ENCODE results near the gene CCDC85C. TPM values are rescaled to one million over a fixed set of nuclear protein-coding genes. Genes with fewer than 3 reads are reported as not detected.
A peak's percentile ranks its signal among the peaks of the same experiment; 100 is the strongest.

The CCDC85C gene
- total and polyA plus RNA-seq, 2 of the 8 experiments (the other 6 are each of a cell fraction or from before 2014, with no cell fraction given) = 16.8 to 35.8 TPM

- Histone ChIP-seq H4K20me1 (replicated peaks in 1 of 2; ENCODE audit: control insufficient read depth in 1 of 2, insufficient read depth in 2 of 2, low read length in 2 of 2) (peaks cover 3 to 18% of the 10 kb centered on the region in 2 experiments), H3K79me2 (ENCODE audit: control insufficient read depth in 1 of 2, insufficient read depth in 2 of 2, low read length in 2 of 2) (peaks cover 0 to 54% of the 10 kb centered on the region in 2 experiments; a peak in 2 of 4 replicates)
- TF ChIP-seq TCF12 (IDR thresholded peaks at IDR 0.05; ENCODE audit: low read depth, low read length) (no peak), SP4 (IDR thresholded peaks at IDR 0.05; ENCODE audit: low read length) (no peak), E2F6 (IDR thresholded peaks at IDR 0.05) (no peak), ATF2 (IDR thresholded peaks at IDR 0.05; ENCODE audit: low read length) (no peak), CBX5 (IDR thresholded peaks at IDR 0.05; ENCODE audit: low read depth, low read length) (no peak), TAF1 (IDR thresholded peaks at IDR 0.05; ENCODE audit: low read depth, low read length) (no peak), POLR2AphosphoS5 (IDR thresholded peaks at IDR 0.05; ENCODE audit: low read depth, low read length) (no peak)
These were observed 54.3 kb downstream of the CCDC85C start for GRCh38 chr14:99549684-99550083.

More at GRCh38 chr14:99549684-99550083, 54.3 kb downstream of the CCDC85C start:
- DNase-seq (ENCODE audit: low read depth in 1 of 2, low spot score in 2 of 2) = no peak
- CTCF ChIA-PET (ENCODE audit: partially characterized antibody) = interaction anchor here (1.0 to 2.0 kb wide), 5 partner anchors 9 to 79 kb away, joined by 3 to 5 read pairs (median 4); no protein-coding TSS in a partner anchor
- H3K4me3 ChIP-seq (ENCODE audit: extremely low read depth in 1 of 4, insufficient read depth in 2 of 4, low read depth in 3 of 4, low read length in 4 of 4) = no peak overlapping the region
- no peak for FAIRE-seq
- H4K8ac ChIP-seq (ENCODE audit: extremely low read depth, insufficient read depth, low read length) = no peak overlapping the region
- H3K23ac ChIP-seq (ENCODE audit: insufficient read length) = no peak overlapping the region
- H3K9me3 ChIP-seq (ENCODE audit: insufficient read depth in 2 of 2, low read depth in 1 of 2, low read length in 1 of 2) = no peaks in the 10 kb centered on the region
- H2BK5ac ChIP-seq (ENCODE audit: low read depth, low read length) = 0 out of 2 replicates have a peak overlapping the region, but pooled peaks have one; percentile 30
- peaks cover 29% of the 10 kb centered on the region for H3K79me1 ChIP-seq (ENCODE audit: low read depth, low read length)
- peak overlapping the region; percentile 71; the same call in 1 of the 2 replicates for H3K18ac ChIP-seq (ENCODE audit: extremely low read depth, low read length)
- H3K27me3 ChIP-seq (replicated peaks in 1 of 4; ENCODE audit: control insufficient read depth in 3 of 4, extremely low read depth in 1 of 4, insufficient read depth in 3 of 4, low read length in 3 of 4) = no peaks in the 10 kb centered on the region
- H3K23me2 ChIP-seq (ENCODE audit: low read depth, low read length) = peaks cover 2% of the 10 kb centered on the region; the same call in 1 of the 2 replicates
- no peak overlapping the region for H2AFZ ChIP-seq (ENCODE audit: low read length)
- H3K4ac ChIP-seq (replicated peaks; ENCODE audit: insufficient read length, low read depth, low read length) = no peak overlapping the region
- no peak overlapping the region for H2BK120ac ChIP-seq (replicated peaks; ENCODE audit: low read depth, low read length)
- H2BK20ac ChIP-seq (ENCODE audit: low read length) = 0 out of 2 replicates have a peak overlapping the region, but pooled peaks have one; percentile 48
- H3K4me2 ChIP-seq (ENCODE audit: insufficient read depth in 1 of 2, low read depth in 2 of 2, low read length in 2 of 2) = no peak overlapping the region
- H3K4me1 ChIP-seq (replicated peaks in 1 of 4; ENCODE audit: control insufficient read depth in 3 of 4, insufficient read depth in 4 of 4, low read length in 3 of 4) = peaks cover 8 to 21% (median 13%) of the 10 kb centered on the region in 4 experiments; a peak in 6 of 7 replicates
- H2AK5ac ChIP-seq (ENCODE audit: low read depth, low read length) = 0 out of 2 replicates have a peak overlapping the region, but pooled peaks have one; percentile 40
- no peak overlapping the region for H3K56ac ChIP-seq (replicated peaks; ENCODE audit: insufficient read length, low read depth, low read length)
- no peak overlapping the region for H3K27ac ChIP-seq (ENCODE audit: low read depth, low read length)
- no peak overlapping the region for H3K14ac ChIP-seq (ENCODE audit: insufficient read length)
- H3K9ac ChIP-seq (replicated peaks in 1 of 4; ENCODE audit: extremely low read depth in 1 of 4, low read depth in 3 of 4, low read length in 3 of 4) = no peak overlapping the region
- peak overlapping the region; percentile 19; the same call in 1 of the 2 replicates for H2BK12ac ChIP-seq (ENCODE audit: low read depth, low read length)
- WGBS, 2 experiments (ENCODE audit: extremely low coverage in 1 of 2, insufficient coverage in 1 of 2, insufficient read length in 1 of 2, insufficient replicate concordance in 2 of 2, low coverage in 1 of 2, low lambda C conversion rate in 2 of 2, missing lambda C conversion rate in 1 of 2) = 79% methylated on average over 10 of the region's 10 CpGs; no CpG with 5 or more reads in 1 of the 2 experiments
- POLR2A ChIA-PET (ENCODE audit: partially characterized antibody) = no interaction called here
- H4K5ac ChIP-seq (ENCODE audit: insufficient read length, low read depth, low read length) = no peak overlapping the region
- H4K91ac ChIP-seq (replicated peaks; ENCODE audit: insufficient read length, low read length) = no peak overlapping the region
- H3K36me3 ChIP-seq (ENCODE audit: control insufficient read depth in 2 of 4, insufficient read depth in 4 of 4, low read length in 3 of 4) = no peaks in the 10 kb centered on the region
- H2BK15ac ChIP-seq (ENCODE audit: low read length) = no peak overlapping the region

Data from H1 (cell line).